OCI-LY3 (cell line): ENCODE results near the gene INTS11.

ENCODE experiments used
- H2AFZ ChIP-seq: fragments of 200-600, 300-600 bp; shearing (Covaris generic); 2 replicates; pipeline ENCODE4 v1.6.0; 2014; ENCODE audit warnings: antibody characterized with exemption, low read depth, low read length
- H3K27ac ChIP-seq: fragments of 200-600, 300-600 bp; sonication (generic); 2 replicates; pipeline ENCODE4 v1.5.1; 2014; ENCODE audit warnings: mild to moderate bottlenecking, low read length, moderate library complexity, mixed read lengths
- H3K27me3 ChIP-seq: fragments of 200-600, 300-600 bp; sonication (generic); 2 replicates; pipeline ENCODE4 v1.6.1; 2014; ENCODE audit warnings: low read depth, low read length, mixed read lengths
- H3K36me3 ChIP-seq: fragments of 200-600, 300-600 bp; sonication (generic); replicated peaks from 2 replicates; pipeline ENCODE3; 2014; ENCODE audit warnings: low read depth, low read length, mixed read lengths
- H3K4me1 ChIP-seq: fragments of 300-600, 200-600 bp; sonication (generic); 2 replicates; pipeline ENCODE4 v1.6.1; 2014; ENCODE audit warnings: low read length, mixed read lengths
- H3K4me2 ChIP-seq: fragments of 200-600, 300-600 bp; sonication (generic); 2 replicates; pipeline ENCODE4 v1.6.1; 2014; ENCODE audit warnings: low read length, mixed read lengths
- H3K4me3 ChIP-seq: fragments of 300-600, 200-600 bp; sonication (generic); 2 replicates; pipeline ENCODE4 v1.5.1; 2014; ENCODE audit warnings: antibody characterized with exemption, mild to moderate bottlenecking, low read length, moderate library complexity
- H3K79me2 ChIP-seq: fragments of 300-600, 200-600 bp; shearing (Covaris generic); 2 replicates; pipeline ENCODE4 v1.6.1; 2014; ENCODE audit warnings: mild to moderate bottlenecking, low read length, mixed read lengths
- H3K9ac ChIP-seq: fragments of 300-600, 200-600 bp; shearing (Covaris generic); 2 replicates; pipeline ENCODE4 v1.6.0; 2014; ENCODE audit warnings: mild to moderate bottlenecking, low read length, moderate library complexity
- H3K9me3 ChIP-seq: fragments of 200-600, 300-600 bp; shearing (Covaris generic); 2 replicates; pipeline ENCODE4 v1.6.1; 2014; ENCODE audit warnings: low read length, mixed read lengths; ENCODE audit not compliant: insufficient read depth
- H4K20me1 ChIP-seq: fragments of 200-600, 300-600 bp; sonication (generic); 2 replicates; pipeline ENCODE4 v1.6.1; 2016; ENCODE audit warnings: low read length, mixed read lengths; ENCODE audit not compliant: insufficient read depth
- CTCF ChIP-seq: fragments of 200-600, 300-600 bp; sonication (generic); IDR thresholded peaks from 2 replicates; pipeline ENCODE4 v1.5.1; 2014; ENCODE audit warnings: antibody characterized with exemption, low read length, low read depth
- EZH2phosphoT487 ChIP-seq: fragments of 200-600 bp; shearing (Covaris generic); IDR thresholded peaks from 2 replicates; pipeline ENCODE4 v1.6.1; 2018; ENCODE audit warnings: antibody characterized with exemption, mixed run types, low read depth

The INTS11 gene

DNA sequence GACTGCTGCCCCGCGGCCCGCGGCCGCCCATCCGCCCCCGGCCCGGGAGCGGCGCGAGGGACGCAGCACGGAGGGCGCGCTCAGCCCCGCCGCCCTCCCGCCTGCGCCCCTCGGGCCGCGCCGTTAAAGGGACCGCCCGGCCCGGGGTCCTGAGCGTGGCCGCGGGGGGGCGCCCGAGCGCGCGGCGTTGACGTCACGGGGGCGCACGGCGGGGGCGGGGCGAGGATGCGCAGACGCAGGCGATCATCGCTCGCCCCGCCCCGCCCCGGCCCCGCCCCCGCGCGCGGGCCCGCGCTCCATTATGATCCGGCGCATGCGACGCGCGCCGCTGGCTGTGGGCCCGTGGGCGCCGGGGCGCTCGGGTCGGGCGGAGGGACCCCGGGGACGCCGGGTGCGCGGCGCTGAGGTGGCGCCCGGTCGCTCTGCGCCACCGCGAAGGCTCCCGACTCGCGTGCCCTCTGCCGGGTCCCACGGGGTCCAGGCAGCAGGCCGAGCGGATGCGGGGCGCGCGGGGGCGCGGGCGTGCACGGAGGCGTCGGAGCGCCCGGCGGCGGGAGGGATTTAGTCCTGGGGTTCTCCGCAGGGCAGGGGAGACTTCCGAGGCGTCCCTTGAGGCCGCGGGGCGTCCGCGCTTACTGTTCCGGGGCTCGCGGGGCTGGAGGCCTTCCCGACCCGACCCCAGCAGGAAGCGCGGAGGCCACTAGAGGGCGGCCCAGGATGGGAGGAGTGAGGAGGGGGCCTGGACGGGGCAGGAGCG is 25.0 kb upstream of the INTS11 start, which contains the start of gene DVL1:
DVL1 (minus strand) TSS at position 163 of the 757 bp plus-strand sequence. CDS start 353 bp downstream, outside the sequence.
- H3K36me3 ChIP-seq: no peaks in the 10 kb centered on the region
- H3K9me3 ChIP-seq: no peaks in the 10 kb centered on the region
- peaks cover 45% of the 10 kb centered on the region for H3K79me2 ChIP-seq
- H3K9ac ChIP-seq: peak within 1 kb of the TSS; percentile 97
- H3K4me3 ChIP-seq: peak within 1 kb of the TSS; percentile 99
- peak within 1 kb of the TSS; percentile 79; the same call in 1 of the 2 replicates for H2AFZ ChIP-seq
- peaks cover 28% of the 10 kb centered on the region; the same call in 1 of the 2 replicates for H4K20me1 ChIP-seq
- TF ChIP-seq EZH2phosphoT487 (no peak), CTCF (peak; percentile 44)
- H3K27ac ChIP-seq: peak within 1 kb of the TSS; percentile 75
- H3K4me1 ChIP-seq: peaks cover 19% of the 10 kb centered on the region
- no peaks in the 10 kb centered on the region for H3K27me3 ChIP-seq
- H3K4me2 ChIP-seq: peak within 1 kb of the TSS; percentile 81

GRCh38 chr1:1348420-1349255 is 24.2 kb upstream of the INTS11 start:
- TF ChIP-seq CTCF (no peak), EZH2phosphoT487 (no peak)
- Histone ChIP-seq H3K36me3 (no peaks in the 10 kb centered on the region), H3K4me2 (peak overlapping the region; percentile 81), H3K79me2 (peaks cover 52% of the 10 kb centered on the region), H2AFZ (no peak overlapping the region), H3K27ac (no peak overlapping the region), H3K9ac (peak overlapping the region; percentile 82), H3K4me3 (peak overlapping the region; percentile 90), H3K27me3 (no peaks in the 10 kb centered on the region), H3K9me3 (no peaks in the 10 kb centered on the region), H4K20me1 (peaks cover 34% of the 10 kb centered on the region; the same call in 1 of the 2 replicates), H3K4me1 (peaks cover 19% of the 10 kb centered on the region)

GRCh38 chr1:1347663-1348419 is 23.4 kb upstream of the INTS11 start:
- peak overlapping the region; percentile 90 for H3K4me3 ChIP-seq
- H3K9me3 ChIP-seq: no peaks in the 10 kb centered on the region
- no peak overlapping the region for H2AFZ ChIP-seq
- H3K36me3 ChIP-seq: no peaks in the 10 kb centered on the region
- peak overlapping the region; percentile 82 for H3K9ac ChIP-seq
- H4K20me1 ChIP-seq: peaks cover 34% of the 10 kb centered on the region; the same call in 1 of the 2 replicates
- peaks cover 56% of the 10 kb centered on the region for H3K79me2 ChIP-seq
- H3K27me3 ChIP-seq: no peaks in the 10 kb centered on the region
- no peak overlapping the region for H3K27ac ChIP-seq
- TF ChIP-seq EZH2phosphoT487 (no peak), CTCF (no peak)
- peaks cover 12% of the 10 kb centered on the region for H3K4me1 ChIP-seq
- peak overlapping the region; percentile 81 for H3K4me2 ChIP-seq
